Neural cell (in vitro differentiated cells): ENCODE data around the gene HIPK2.

ENCODE experiments used
- EP300 ChIP-seq: fragments of 450-650 bp; conservative IDR thresholded peaks from 2 replicates; pipeline ENCODE4 v1.6.1; 2014; ENCODE audit warnings: antibody characterized with exemption, mild to moderate bottlenecking, moderate library complexity; ENCODE audit not compliant: poor library complexity, severe bottlenecking
- EZH2 ChIP-seq: fragments of 200-600, 300-800 bp; shearing (Covaris generic), sonication (generic); IDR thresholded peaks from 2 replicates; pipeline ENCODE4 v1.6.1; 2014; ENCODE audit warnings: antibody characterized with exemption, low read length, borderline replicate concordance, mild to moderate bottlenecking; ENCODE audit not compliant: insufficient read depth, poor library complexity, severe bottlenecking
- MXI1 ChIP-seq: fragments of 450-650 bp; conservative IDR thresholded peaks from 2 replicates; pipeline ENCODE4 v1.6.1; 2014; ENCODE audit warnings: antibody characterized with exemption, mild to moderate bottlenecking; ENCODE audit not compliant: poor library complexity, severe bottlenecking
- POLR2AphosphoS5 ChIP-seq: IDR thresholded peaks from 2 replicates; pipeline ENCODE4 v1.6.1; 2012
- RAD21 ChIP-seq: fragments of 450-650 bp; conservative IDR thresholded peaks from 2 replicates; pipeline ENCODE4 v1.6.1; 2014; ENCODE audit warnings: antibody characterized with exemption, mild to moderate bottlenecking, moderate library complexity
- SMC3 ChIP-seq: fragments of 450-650 bp; conservative IDR thresholded peaks from 2 replicates; pipeline ENCODE4 v1.6.1; 2014; ENCODE audit warnings: antibody characterized with exemption, mild to moderate bottlenecking, moderate library complexity; ENCODE audit not compliant: poor library complexity
- TAF1 ChIP-seq: IDR thresholded peaks from 2 replicates; pipeline ENCODE4 v1.6.1; 2012; ENCODE audit warnings: low read depth
- TF ChIP-seq, protein P1 (sequence below): fragments of 450-650 bp; IDR thresholded peaks from 2 replicates; pipeline ENCODE4 v1.5.1; 2014; ENCODE audit warnings: antibody characterized with exemption, mild to moderate bottlenecking, moderate library complexity; ENCODE audit not compliant: poor library complexity, severe bottlenecking
- TF ChIP-seq, protein P2 (sequence below): IDR thresholded peaks from 2 replicates; pipeline ENCODE4 v1.6.1; 2012; ENCODE audit warnings: borderline replicate concordance

DNA sequence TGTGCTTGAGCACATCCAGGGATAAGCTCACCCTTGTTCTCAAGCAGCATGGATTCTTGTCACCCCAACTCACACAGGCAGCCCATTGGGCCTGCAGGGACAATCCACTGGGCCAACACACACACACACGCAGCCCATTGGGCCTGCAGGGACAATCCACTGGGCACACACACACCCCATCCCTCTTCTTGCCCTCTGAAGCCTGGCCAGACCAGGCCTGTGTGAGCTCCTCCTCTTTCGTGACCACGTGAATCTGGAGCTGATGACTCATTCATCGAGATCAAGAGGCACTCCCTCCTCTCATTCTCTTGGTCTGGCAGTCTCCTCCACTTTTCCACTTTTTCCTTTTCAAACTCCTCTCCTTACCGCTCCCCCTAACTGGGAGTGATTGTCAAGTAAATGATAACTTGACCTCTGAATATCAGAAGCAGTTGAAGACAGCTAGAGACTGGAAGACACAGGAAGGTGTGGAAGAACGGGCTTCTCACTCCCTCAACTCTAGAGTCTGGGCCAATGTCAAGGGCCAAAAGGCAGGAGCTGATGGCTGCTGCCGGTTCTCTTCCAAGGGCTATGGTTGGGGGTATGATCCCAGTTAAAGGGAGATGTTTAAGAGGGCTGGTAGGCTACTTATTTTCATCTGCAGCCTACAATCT, 89.7 kb downstream of the HIPK2 start:
- TF ChIP-seq, protein P1, sequence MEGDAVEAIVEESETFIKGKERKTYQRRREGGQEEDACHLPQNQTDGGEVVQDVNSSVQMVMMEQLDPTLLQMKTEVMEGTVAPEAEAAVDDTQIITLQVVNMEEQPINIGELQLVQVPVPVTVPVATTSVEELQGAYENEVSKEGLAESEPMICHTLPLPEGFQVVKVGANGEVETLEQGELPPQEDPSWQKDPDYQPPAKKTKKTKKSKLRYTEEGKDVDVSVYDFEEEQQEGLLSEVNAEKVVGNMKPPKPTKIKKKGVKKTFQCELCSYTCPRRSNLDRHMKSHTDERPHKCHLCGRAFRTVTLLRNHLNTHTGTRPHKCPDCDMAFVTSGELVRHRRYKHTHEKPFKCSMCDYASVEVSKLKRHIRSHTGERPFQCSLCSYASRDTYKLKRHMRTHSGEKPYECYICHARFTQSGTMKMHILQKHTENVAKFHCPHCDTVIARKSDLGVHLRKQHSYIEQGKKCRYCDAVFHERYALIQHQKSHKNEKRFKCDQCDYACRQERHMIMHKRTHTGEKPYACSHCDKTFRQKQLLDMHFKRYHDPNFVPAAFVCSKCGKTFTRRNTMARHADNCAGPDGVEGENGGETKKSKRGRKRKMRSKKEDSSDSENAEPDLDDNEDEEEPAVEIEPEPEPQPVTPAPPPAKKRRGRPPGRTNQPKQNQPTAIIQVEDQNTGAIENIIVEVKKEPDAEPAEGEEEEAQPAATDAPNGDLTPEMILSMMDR: no peak
- TF ChIP-seq TAF1: no peak
- no peak for TF ChIP-seq RAD21
- no peak for TF ChIP-seq POLR2AphosphoS5
- no peak for TF ChIP-seq EZH2
- TF ChIP-seq EP300: no peak
- TF ChIP-seq MXI1: no peak
- TF ChIP-seq, protein P2, sequence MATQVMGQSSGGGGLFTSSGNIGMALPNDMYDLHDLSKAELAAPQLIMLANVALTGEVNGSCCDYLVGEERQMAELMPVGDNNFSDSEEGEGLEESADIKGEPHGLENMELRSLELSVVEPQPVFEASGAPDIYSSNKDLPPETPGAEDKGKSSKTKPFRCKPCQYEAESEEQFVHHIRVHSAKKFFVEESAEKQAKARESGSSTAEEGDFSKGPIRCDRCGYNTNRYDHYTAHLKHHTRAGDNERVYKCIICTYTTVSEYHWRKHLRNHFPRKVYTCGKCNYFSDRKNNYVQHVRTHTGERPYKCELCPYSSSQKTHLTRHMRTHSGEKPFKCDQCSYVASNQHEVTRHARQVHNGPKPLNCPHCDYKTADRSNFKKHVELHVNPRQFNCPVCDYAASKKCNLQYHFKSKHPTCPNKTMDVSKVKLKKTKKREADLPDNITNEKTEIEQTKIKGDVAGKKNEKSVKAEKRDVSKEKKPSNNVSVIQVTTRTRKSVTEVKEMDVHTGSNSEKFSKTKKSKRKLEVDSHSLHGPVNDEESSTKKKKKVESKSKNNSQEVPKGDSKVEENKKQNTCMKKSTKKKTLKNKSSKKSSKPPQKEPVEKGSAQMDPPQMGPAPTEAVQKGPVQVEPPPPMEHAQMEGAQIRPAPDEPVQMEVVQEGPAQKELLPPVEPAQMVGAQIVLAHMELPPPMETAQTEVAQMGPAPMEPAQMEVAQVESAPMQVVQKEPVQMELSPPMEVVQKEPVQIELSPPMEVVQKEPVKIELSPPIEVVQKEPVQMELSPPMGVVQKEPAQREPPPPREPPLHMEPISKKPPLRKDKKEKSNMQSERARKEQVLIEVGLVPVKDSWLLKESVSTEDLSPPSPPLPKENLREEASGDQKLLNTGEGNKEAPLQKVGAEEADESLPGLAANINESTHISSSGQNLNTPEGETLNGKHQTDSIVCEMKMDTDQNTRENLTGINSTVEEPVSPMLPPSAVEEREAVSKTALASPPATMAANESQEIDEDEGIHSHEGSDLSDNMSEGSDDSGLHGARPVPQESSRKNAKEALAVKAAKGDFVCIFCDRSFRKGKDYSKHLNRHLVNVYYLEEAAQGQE: no peak
- no peak for TF ChIP-seq SMC3
